GM12878 (cell line): Measurements from ENCODE around the gene CS. TPM values are rescaled to one million over a fixed set of nuclear protein-coding genes. Genes with fewer than 3 reads are reported as not detected.

ENCODE experiments used
- ATAC-seq: fragments of 200-7000 bp; cut with Tn5 transposase; 3 replicates; pipeline ENCODE4 v1.9.1; 2020; ENCODE audit warnings: mild to moderate bottlenecking, moderate library complexity
- BruUV-seq: library from RNA; stranded (reverse); fragments of 400-500 nt; replicated peaks from 2 replicates; lab custom pipeline; 2021; lab: Mats Ljungman, UMichigan
- CTCF ChIA-PET: fragments of 300-600 bp; sonication (Branson Sonifier 250); formaldehyde crosslinking; extraction: SDS; loops from one replicate; lab custom pipeline; 2021; ENCODE audit warnings: inconsistent platforms; lab: Yijun Ruan, JAX
- POLR2A ChIA-PET: fragments of 350-600 bp; formaldehyde crosslinking; extraction: SDS; loops from one replicate; lab custom pipeline; 2021; ENCODE audit warnings: inconsistent platforms; lab: Charles Lee
- RAD21 ChIA-PET: fragments of 300-600 bp; sonication (Branson Sonifier 250); formaldehyde crosslinking; loops from one replicate; lab custom pipeline; 2023; ENCODE audit warnings: antibody characterized with exemption; ENCODE audit not compliant: unreplicated experiment; lab: Charles Lee
- SMC1A ChIA-PET: fragments of 300-600 bp; sonication (Branson Sonifier 250); formaldehyde crosslinking; loops from one replicate; lab custom pipeline; 2023; ENCODE audit not compliant: unreplicated experiment, uncharacterized antibody; lab: Charles Lee
- DNase-seq: peaks from one replicate; pipeline ENCODE4 v3.0.0-alpha.2; 2011; ENCODE audit warnings: low read depth, low spot score
- FAIRE-seq: peaks from 3 replicates; lab custom pipeline; 2011; peaks lifted over from hg19 to GRCh38; lab: Jason Lieb, UNC
- H2AFZ ChIP-seq: 2 replicates; pipeline ENCODE4 v1.6.0; 2011; ENCODE audit warnings: low read depth, low read length, control low read depth; ENCODE audit not compliant: control insufficient read depth
- H3K27ac ChIP-seq: 2 replicates; pipeline ENCODE4 v1.5.1; 2011; ENCODE audit warnings: control low read depth; ENCODE audit not compliant: control insufficient read depth, insufficient read depth
- H3K27me3 ChIP-seq, 2 experiments: replicated peaks in 1 of 2; 2 replicates each; pipeline versions ENCODE4 v1.6.0 to v1.6.1; 2011; ENCODE audit warnings: low read length in 1 of 2; ENCODE audit not compliant: control insufficient read depth in 2 of 2, insufficient read depth in 2 of 2
- H3K36me3 ChIP-seq, 2 experiments: 2 replicates each; pipeline ENCODE4 v1.5.1; 2011; ENCODE audit warnings: low read length in 1 of 2; ENCODE audit not compliant: control insufficient read depth in 2 of 2, insufficient read depth in 2 of 2
- H3K4me1 ChIP-seq: 2 replicates; pipeline ENCODE4 v1.6.1; 2011; ENCODE audit warnings: mild to moderate bottlenecking, low read length, moderate library complexity, mixed read lengths; ENCODE audit not compliant: control insufficient read depth, insufficient read depth
- H3K4me2 ChIP-seq: 2 replicates; pipeline ENCODE4 v1.6.0; 2011; ENCODE audit warnings: control low read depth; ENCODE audit not compliant: control insufficient read depth, insufficient read depth
- H3K4me3 ChIP-seq: fragments of 200-600 bp; sonication (generic); 2 replicates; pipeline ENCODE4 v1.5.1; 2016
- H3K79me2 ChIP-seq: 2 replicates; pipeline ENCODE4 v1.6.0; 2011; ENCODE audit warnings: low read length; ENCODE audit not compliant: control insufficient read depth, insufficient read depth
- H3K9ac ChIP-seq: 2 replicates; pipeline ENCODE4 v1.8.0; 2011; ENCODE audit warnings: low read length, control low read depth, mixed read lengths; ENCODE audit not compliant: control insufficient read depth, insufficient read depth
- H3K9me3 ChIP-seq: replicated peaks from 3 replicates; pipeline ENCODE4 v1.5.1; 2011; ENCODE audit warnings: mild to moderate bottlenecking, low read length; ENCODE audit not compliant: control insufficient read depth, insufficient read depth
- H4K20me1 ChIP-seq: 2 replicates; pipeline ENCODE4 v1.6.0; 2011; ENCODE audit not compliant: control insufficient read depth, insufficient read depth
- CUX1 ChIP-seq: IDR thresholded peaks from 2 replicates; pipeline ENCODE4 v1.6.1; 2012; ENCODE audit warnings: improper control_type of control experiment, low read depth, low read length; ENCODE audit not compliant: insufficient replicate concordance
- E2F4 ChIP-seq: IDR thresholded peaks from 2 replicates; pipeline ENCODE4 v1.6.1; 2012; ENCODE audit warnings: low read depth, low read length, improper control_type of control experiment
- FOS ChIP-seq: IDR thresholded peaks from 3 replicates; pipeline ENCODE4 v1.6.1; 2011; ENCODE audit warnings: borderline replicate concordance; ENCODE audit not compliant: insufficient read length; ENCODE audit errors: extremely low read depth
- GATAD2B ChIP-seq: fragments of 450-650 bp; conservative IDR thresholded peaks from 2 replicates; pipeline ENCODE4 v1.6.1; 2017; ENCODE audit warnings: low read depth, mild to moderate bottlenecking, moderate library complexity
- HSF1 ChIP-seq: fragments of 150-350 bp; IDR thresholded peaks from 2 replicates; pipeline ENCODE4 v1.6.1; 2014; ENCODE audit warnings: mild to moderate bottlenecking, low read depth, low read length
- KAT2A ChIP-seq: conservative IDR thresholded peaks from 2 replicates; pipeline ENCODE4 v1.6.1; 2011; ENCODE audit warnings: low read depth, low read length; ENCODE audit not compliant: control insufficient read depth
- MYC ChIP-seq: IDR thresholded peaks from 2 replicates; pipeline ENCODE4 v1.6.1; 2011; ENCODE audit warnings: mild to moderate bottlenecking, low read length, moderate library complexity, inconsistent platforms; ENCODE audit not compliant: insufficient read depth, insufficient replicate concordance, insufficient read length, severe bottlenecking
- RAD21 ChIP-seq: IDR thresholded peaks from 2 replicates; pipeline ENCODE4 v1.6.1; 2011; ENCODE audit warnings: mild to moderate bottlenecking, low read depth, low read length, moderate library complexity; ENCODE audit not compliant: insufficient read depth
- ZBTB40 ChIP-seq: fragments of 450-650 bp; IDR thresholded peaks from 2 replicates; pipeline ENCODE4 v1.6.1; 2016; ENCODE audit warnings: mild to moderate bottlenecking, moderate library complexity, borderline replicate concordance
- WGBS: methylation state at CpG from one replicate; pipeline ENCODE4 v1.1.6; 2016; ENCODE audit warnings: low lambda C conversion rate; ENCODE audit not compliant: insufficient replicate concordance, insufficient coverage; ENCODE audit errors: missing lambda C conversion rate; 5-methylcytosine and 5-hydroxymethylcytosine counted together
- in situ Hi-C: fragments of 300-500 bp; cut with MboI; formaldehyde crosslinking; loops from 9 replicates; pipeline ENCODE4 v1.14.3; 2018; ENCODE audit warnings: mixed read lengths
- intact Hi-C: fragments of 100-400 bp; cut with micrococcal nuclease; formaldehyde crosslinking; loops from one replicate; pipeline ENCODE4 v1.14.2; 2022; ENCODE audit not compliant: unreplicated experiment
- polyA plus RNA-seq, 11 experiments: library from polyadenylated mRNA; depleted of rRNA in 4 of 11; unstranded in 6 of 11; stranded (reverse) in 5 of 11; fragments of >200 nt; fragmentation: Nextera tagmentation in 4 of 11; fragmentation: Illumina TruSeq in 1 of 11; extraction: Ambion mirVana in 4 of 11; extraction: Trizol in 1 of 11; gene quantifications; 1 replicate in 1 of 11; 2 replicates in 10 of 11; pipeline versions ENCODE4 v1.2.1 to v1.2.3, GENCODE V29; 2011 to 2016; ENCODE audit warnings: inconsistent platforms in 2 of 11, missing spikeins in 2 of 11, low read depth in 1 of 11
- total RNA-seq, 4 experiments: library from RNA; depleted of rRNA in 3 of 4; stranded (reverse); fragments of >200 nt in 3 of 4; fragmentation: Illumina TruSeq in 1 of 4; extraction: Trizol in 1 of 4; gene quantifications; 2 replicates each; pipeline versions ENCODE4 v1.2.1 to v1.2.3, GENCODE V29; 2013 to 2021

Gene CS
- total and polyA plus RNA-seq, 10 of the 15 experiments (the other 5 are each of a cell fraction or from before 2014, with no cell fraction given) = 64.9 to 276 (median 139) TPM

- WGBS = 97% methylated on average over 11 of the region's 11 CpGs
- RAD21 ChIA-PET = no interaction called here
- TF ChIP-seq MYC (no peak), FOS (no peak), CUX1 (no peak), ZBTB40 (no peak), E2F4 (no peak), HSF1 (no peak), RAD21 (no peak), GATAD2B (no peak), KAT2A (no peak)
These were observed 47.0 kb downstream of the CS start for GRCh38 chr12:56253091-56253490.

More at GRCh38 chr12:56253091-56253490, 47.0 kb downstream of the CS start:
- no peaks in the 10 kb centered on the region for H3K27me3 ChIP-seq
- H3K36me3 ChIP-seq = peaks cover 15 to 22% of the 10 kb centered on the region in 2 experiments
- SMC1A ChIA-PET = no interaction called here
- ATAC-seq = no peak
- FAIRE-seq = no peak
- DNase-seq = no peak
- no peak overlapping the region for H3K4me2 ChIP-seq
- intact Hi-C loops = no loop called here
- in situ Hi-C loops = no loop called here
- no TSS peak for BruUV-seq
- peaks cover 7% of the 10 kb centered on the region for H3K4me1 ChIP-seq
- CTCF ChIA-PET = interaction anchor here (0.9 to 1.8 kb wide), 2 partner anchors 25 to 47 kb away, joined by 3 to 4 read pairs; no protein-coding TSS in a partner anchor
- H3K9me3 ChIP-seq = no peaks in the 10 kb centered on the region
- POLR2A ChIA-PET = interaction anchor here (1.6 kb wide), 1 partner anchor 32 kb away, joined by 4 read pairs; no protein-coding TSS in a partner anchor
- no peak overlapping the region for H3K27ac ChIP-seq
- H4K20me1 ChIP-seq = no peaks in the 10 kb centered on the region
- H3K9ac ChIP-seq = no peak overlapping the region
- H2AFZ ChIP-seq = no peak overlapping the region
- H3K79me2 ChIP-seq = peaks cover 10% of the 10 kb centered on the region
- no peak overlapping the region for H3K4me3 ChIP-seq
